ENCODE measurements around the gene KCNE4.

The KCNE4 gene

GRCh38 chr2:223086370-223086981 is 34.5 kb downstream of the KCNE4 start:
- DNase-seq (ENCODE audit: low read depth in 2 of 2): no peak

GRCh38 chr2:223087466-223087865 is 35.5 kb downstream of the KCNE4 start:
- DNase-seq (ENCODE audit: low read depth in 2 of 2): no peak

DNA sequence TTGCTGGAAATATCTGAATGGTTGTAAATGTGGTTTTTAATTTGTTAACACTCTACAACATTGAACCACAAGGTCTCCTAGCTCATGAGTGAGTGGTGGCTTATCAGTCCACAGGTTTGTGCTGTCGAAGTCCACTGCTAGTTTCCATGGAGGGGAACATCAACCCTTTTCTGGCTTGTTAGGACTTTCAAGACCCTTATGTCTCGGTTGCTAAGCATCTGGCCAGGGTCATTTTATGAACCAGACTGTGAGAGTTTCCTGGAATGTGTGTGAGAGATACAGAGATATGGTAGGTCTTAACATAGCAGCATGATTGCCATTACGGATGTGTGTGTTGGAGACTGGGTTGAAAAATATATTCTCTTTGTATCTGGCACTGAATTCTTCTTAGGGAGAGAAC is 36.9 kb downstream of the KCNE4 start:
- DNase-seq (ENCODE audit: low read depth in 2 of 2): no peak

GRCh38 chr2:223090039-223090438 is 38.0 kb downstream of the KCNE4 start:
- DNase-seq (ENCODE audit: low read depth in 2 of 2): no peak

GRCh38 chr2:223090540-223091235 is 38.7 kb downstream of the KCNE4 start:
- no peak for DNase-seq (ENCODE audit: low read depth in 2 of 2)

GRCh38 chr2:223092667-223093066 is 40.7 kb downstream of the KCNE4 start:
- no peak for DNase-seq (ENCODE audit: low read depth in 2 of 2)

- no peak for DNase-seq (ENCODE audit: low read depth in 2 of 2)
Measured at GRCh38 chr2:223093436-223094241, 41.6 kb downstream of the KCNE4 start.

DNA sequence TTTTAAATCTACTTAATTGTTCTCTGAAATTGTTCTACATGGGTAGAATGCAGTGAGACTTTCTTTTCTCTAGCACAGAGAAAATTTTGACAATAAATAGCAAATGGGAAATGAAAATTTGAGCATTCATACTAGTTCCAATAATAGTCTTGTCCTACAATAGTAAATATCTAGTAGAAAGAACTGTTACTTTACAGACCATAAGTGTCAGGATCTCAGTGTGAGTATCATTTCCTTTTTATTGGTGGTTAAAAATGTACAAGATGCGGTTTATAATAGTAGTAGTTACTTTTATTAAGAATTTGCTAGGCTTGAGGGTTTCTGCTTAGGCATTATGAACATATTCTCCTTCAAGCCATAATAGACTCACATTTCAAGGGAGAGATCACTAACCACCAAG is 43.2 kb downstream of the KCNE4 start:
- no peak for DNase-seq (ENCODE audit: low read depth in 2 of 2)

- DNase-seq (ENCODE audit: low read depth in 2 of 2): no peak
Measured at GRCh38 chr2:223096235-223096970, 44.4 kb downstream of the KCNE4 start.

DNA sequence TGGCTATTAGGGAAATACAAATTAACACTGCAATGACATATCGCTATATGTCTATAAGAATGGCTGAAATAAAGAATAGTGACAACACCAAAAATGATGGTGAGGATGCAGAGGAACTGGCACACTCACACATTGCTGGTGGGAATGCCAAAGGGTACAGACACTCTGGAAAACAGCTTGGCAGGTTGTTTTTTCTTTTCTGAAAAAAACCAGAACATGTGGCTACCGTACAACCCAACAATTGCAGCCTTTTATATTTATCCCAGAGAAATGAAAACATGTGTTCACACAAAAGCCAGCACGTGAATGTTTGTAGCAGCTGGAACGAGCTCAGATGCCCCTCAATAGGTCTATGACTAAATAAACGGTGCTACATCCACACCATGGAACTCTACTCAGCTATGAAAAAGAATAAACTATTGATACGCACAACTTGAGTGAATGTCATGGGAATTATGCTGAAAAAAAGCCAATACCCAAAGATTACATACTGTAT is 45.9 kb downstream of the KCNE4 start:
- no peak for DNase-seq (ENCODE audit: low read depth in 2 of 2)

DNA sequence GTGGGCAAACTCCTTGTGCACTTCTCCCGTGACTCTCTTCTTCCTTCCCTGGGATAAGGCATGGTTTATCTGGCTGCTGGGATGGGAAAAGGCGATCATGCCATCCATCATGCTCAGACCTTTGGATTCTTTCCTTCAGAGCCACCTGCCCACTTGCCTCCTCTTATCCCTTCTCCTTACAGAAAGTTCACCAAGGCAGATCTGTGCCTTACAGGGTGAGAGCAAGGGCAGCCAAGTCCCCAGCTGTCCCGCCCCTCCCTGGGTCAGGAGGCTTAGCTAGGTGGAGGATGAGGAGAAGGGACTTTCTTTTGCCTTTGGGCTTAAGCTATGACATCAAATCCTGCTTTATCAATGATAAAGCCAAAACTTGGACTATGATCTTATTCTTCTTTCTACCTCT is 47.6 kb downstream of the KCNE4 start:
- DNase-seq (ENCODE audit: low read depth in 2 of 2): no peak

GRCh38 chr2:223100061-223100511 is 48.1 kb downstream of the KCNE4 start:
- DNase-seq (ENCODE audit: low read depth in 2 of 2): no peak

DNA sequence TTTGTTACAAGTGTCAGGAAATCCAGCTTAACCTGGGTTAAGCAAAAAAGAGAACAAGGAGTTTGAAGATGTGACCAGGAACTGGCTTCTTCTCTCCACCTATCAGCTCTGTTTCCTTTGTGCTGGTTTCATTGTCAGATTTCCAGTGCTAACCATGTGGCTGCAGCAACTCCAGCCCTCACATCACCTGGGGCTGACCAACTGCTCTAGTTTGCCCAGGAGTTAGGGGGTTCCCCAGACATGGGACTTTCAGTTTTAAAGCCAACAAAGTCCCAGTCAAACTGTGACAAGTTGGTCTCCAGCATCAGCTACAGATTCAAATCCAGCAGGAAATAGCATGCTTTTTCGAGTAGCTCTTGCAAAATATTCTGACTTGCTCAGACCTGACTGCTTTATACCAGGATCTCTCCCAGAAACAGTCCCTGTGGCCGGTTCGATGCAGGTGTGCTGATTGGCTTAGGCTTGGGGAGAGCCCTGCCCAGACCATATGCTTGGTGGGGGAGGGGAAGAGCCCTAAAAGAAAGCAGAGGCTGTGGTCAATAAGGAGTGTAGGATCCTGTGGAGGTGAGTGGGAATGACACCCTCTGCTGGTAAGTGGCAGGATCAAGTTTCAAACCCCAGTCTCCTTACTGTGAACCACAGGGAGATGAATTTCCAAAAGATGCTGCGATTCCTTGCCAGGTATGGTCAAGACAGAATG is 49.5 kb downstream of the KCNE4 start:
- no peak for DNase-seq (ENCODE audit: low read depth in 2 of 2)

DNA sequence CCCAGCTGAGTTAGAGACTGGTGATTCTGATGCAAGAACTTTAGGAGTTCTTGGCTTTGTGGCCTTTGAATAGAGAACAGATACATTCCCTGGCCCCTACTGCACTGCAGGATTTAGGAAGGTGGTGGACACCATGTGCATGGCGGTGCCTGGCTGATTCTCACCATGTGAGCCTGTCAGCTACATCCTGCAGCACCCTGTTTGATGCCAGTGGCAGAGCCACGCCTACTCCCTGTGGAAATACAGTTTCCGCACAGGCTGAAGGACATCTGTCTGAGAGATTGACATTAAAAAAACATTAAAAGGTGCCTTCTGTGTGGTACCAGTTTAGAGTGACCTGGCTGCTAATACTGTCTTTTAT is 50.0 kb downstream of the KCNE4 start:
- DNase-seq (ENCODE audit: low read depth in 2 of 2): no peak

GRCh38 chr2:223102450-223102849 is 50.5 kb downstream of the KCNE4 start:
- no peak for DNase-seq (ENCODE audit: low read depth in 2 of 2)

GRCh38 chr2:223104336-223105132 is 52.5 kb downstream of the KCNE4 start:
- DNase-seq (ENCODE audit: low read depth in 2 of 2): no peak
